HG03159 (cell line): ENCODE data around the gene FAM135A.
"Not testable (repeated sequence)": the region's sequence is repeated elsewhere in the genome, so short reads cannot be mapped to it uniquely, and the experiment has no call there.

Experiments
- ATAC-seq: cut with Tn5 transposase; IDR thresholded peaks from one replicate; pipeline ENCODE4 v1.9.1; 2021; ENCODE audit warnings: mild to moderate bottlenecking, moderate library complexity; ENCODE audit not compliant: unreplicated experiment

The FAM135A gene

DNA sequence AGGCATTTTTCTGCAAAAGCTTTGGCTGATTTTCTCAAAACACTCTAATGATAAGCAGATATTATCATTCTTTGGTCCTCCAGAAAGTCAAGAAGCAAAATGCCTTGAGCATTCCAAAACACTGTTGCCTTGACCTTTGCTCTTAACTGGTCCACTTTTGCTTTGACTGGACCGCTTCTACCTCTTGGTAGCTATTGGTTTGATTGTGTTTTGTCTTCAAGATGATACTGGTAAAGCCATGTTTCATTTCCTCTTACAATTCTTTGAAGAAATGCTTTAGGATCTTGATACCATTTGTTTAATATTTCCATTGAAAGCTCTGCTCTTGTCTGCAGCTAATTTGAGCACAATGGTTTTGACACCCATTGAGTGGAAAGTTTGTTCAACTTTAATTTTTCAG lies 117.8 kb downstream of the FAM135A start:
- no peak for ATAC-seq

DNA sequence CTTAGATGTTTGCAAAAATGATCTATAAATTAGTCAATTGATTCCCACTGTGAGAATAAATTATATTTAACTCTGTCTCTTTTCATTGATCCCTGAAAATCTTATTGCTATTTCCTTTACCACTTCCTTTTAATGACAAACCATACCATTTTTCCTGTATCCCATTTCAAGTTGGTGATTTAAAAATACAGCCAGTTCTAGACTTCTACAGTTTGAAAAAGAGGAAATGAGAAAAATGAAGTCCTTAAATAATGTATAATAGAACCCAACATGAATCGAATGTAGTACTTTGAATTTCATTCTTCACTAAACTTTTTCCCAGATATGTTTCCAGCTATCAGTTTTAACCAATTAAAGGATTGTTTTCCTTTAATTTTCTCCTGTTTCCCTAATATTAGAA lies 124.0 kb downstream of the FAM135A start:
- ATAC-seq: no peak

DNA sequence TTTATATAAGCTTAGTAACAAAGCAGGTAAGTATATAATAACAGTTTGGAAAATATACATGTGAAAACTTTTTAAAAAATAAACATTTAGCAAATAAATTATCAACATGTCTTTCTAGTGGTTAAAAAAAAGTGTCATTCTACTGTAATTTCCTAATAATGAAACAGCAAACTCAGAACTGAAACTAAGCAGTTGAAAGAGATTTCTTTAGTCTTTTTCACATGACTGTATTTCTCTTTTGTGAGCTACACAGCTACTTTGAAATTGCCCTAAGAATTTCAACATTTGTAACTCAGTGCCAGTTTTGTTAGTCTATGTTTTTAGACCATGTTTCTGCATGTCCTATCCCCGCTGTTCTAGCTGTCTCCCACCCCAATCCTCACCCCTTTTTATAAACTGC lies 125.1 kb downstream of the FAM135A start:
- ATAC-seq: peak; percentile 86

DNA sequence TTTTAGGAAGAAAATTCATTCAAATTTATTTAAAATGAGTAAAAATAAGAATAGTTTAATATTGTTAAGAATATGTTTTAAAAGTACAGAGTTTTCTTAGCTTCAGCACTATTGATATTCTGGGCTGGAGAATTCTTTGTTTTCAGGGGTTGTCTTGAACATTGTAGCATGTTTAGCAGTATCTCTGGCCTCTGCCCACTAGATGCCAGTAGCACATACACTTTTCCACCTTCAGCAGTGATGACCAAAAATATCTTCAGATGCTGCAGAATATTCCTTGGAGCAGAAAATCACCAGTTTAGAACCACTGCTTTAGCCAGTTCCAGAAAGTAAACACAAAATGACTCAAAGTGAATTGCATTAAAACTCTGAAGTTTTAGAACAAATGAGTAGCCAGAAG lies 134.0 kb downstream of the FAM135A start:
- no peak for ATAC-seq

DNA sequence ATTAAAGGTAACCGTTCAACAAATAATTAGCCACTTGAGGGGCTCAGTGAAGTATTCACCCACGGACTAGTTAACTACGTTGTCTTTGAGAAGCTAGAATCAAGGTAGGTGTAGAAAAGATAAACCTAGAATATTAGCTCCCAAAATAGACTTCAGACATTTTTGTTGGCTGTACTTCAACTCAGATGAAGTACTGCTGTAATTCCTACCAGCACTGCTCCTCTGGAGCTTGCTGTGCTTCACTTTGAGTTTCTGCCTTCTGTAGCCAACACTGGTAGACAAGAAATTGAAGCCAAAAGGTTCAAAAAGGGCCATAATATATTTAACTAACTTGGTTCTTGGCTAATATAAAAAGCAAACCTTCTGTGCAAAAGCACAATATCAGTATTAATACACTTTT lies 134.6 kb downstream of the FAM135A start:
- no peak for ATAC-seq

DNA sequence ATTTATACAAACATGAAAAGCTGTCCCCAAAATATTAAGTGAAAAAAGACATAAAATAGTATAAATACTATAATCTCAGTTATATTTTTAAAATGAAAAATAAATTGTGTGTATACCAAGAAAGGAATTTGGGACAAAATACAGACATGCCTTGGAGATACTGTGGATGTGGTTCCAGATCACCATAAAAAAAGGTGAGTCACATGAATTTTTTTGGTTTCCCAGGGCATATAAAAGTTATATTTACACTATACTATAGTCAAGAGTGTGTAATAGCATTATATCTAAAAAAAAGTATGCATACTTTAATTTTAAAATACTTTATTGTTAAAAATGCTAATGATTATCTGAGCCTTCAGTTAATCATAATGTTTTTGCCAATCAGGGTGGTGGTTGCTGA lies 136.0 kb downstream of the FAM135A start:
- ATAC-seq: no peak

DNA sequence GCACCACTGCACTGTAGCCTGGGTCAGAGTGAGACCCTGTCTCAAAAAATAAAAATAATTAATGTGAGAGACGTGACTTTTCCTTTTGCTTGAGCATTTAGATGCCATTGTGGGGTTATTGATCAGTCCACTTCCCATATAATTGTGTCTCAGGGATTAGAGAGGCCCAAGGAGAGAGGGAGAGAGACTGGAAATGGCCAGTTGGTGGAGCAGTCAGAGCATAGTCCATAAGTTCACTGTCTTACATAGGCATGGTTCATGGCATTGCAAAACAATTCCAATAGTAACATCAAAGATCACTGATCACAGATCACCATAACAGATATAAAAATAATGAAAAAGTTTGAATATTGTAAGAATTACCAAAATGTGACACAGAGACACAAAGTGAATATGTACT lies 138.3 kb downstream of the FAM135A start:
- ATAC-seq: no peak

DNA sequence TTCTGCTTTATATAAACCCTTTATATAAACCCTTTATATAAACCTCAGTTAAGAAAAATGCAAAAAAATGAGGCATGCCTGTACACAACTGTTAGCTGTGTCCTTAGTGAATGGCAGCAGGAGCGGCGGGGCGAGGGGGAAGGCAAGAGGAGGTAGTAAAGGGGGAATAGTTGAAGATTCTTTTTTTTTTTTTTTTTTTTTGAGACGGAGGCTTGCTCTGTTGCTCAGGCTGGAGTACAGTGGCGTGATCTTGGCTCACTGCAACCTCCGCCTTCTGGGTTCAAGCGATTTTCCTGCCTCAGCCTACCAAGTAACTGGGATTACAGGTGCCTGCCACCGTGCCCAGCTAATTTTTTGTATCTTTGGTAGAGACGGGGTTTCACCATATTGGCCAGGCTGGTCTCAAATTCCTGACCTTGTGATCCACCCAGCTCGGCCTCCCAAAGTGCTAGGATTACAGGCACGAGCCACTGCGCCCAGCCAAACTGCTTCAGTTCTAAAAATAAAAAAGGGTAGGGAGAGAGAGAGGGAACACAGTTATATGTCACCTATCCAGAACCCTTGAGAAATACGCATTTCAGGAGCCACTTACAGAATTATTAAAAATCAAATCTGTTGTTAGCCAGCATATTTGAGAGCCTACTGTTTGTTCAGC lies 139.1 kb downstream of the FAM135A start:
- not testable (repeated sequence) for ATAC-seq

DNA sequence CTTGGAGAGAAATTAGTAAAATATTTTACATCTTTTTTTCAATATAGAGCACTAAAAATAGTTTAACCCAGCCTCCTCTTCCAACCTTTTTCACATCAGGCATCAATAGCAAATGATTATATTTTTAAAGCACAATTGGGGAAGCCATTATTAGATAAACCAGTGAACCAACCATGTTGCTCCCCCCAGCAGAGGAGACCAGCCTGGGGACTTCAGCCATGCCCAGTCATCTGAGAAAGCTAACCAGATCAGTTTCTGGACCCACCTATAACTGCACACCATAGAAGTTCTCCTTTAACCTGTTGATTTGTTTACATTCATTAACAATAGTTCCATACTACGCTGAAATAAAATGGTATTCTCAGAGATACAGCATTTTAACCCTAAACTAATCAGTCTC lies 139.7 kb downstream of the FAM135A start:
- no peak for ATAC-seq

DNA sequence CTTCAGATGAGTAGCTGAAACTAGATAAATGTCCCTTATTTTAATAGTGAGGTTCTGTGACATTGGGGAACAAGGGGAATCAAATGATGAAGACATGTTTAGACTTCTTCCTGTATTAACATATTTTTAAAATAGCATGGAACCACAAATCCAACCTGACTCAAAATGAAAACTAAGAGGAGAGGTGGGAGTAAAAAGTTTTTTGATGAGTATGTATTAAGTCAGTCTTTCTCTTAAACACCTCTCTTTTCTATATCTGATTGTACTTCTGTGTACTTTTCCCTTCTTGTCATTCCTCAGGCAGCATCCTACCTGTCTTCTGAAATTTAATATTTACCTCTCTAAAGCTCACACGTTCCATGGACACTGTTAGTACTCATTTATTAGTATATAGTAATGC lies 144.7 kb downstream of the FAM135A start:
- no peak for ATAC-seq

DNA sequence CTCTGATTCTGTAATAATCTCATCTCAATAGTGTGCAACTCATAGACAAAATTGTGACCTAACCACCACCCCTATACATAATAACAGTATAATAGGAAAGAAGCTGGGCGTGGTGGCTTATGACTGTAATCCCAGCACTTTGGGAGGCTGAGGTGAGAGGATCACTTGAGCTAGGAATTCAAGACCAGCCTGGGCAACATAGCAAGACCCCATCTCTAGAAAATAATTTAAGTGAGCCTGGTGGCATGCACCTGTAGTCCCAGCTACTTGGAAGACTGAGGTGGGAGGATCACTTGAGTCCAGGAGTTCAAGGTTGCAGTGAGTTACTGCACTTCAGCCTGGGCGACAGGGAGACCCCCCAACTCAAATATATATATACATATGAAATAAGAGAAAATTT lies 149.1 kb downstream of the FAM135A start:
- not testable (repeated sequence) for ATAC-seq

DNA sequence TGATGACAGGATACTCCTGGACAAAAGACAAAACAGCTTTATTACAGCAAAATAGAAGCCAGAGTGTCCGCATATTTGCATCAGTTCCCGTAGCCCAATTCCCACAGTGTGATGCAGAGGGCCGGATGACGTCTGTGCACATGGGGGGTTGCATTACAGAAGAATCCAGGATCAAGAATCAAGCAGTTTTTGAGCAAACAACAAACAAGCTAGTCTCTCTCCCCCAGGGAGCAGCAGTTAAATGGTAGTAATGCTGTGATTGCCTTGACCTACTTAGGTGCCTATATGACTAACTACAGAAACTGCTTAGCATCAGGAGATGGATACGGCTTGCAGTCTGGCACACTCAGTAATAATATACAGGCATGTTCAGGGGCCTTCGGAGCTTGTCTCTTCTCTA lies 150.2 kb downstream of the FAM135A start:
- ATAC-seq: no peak

DNA sequence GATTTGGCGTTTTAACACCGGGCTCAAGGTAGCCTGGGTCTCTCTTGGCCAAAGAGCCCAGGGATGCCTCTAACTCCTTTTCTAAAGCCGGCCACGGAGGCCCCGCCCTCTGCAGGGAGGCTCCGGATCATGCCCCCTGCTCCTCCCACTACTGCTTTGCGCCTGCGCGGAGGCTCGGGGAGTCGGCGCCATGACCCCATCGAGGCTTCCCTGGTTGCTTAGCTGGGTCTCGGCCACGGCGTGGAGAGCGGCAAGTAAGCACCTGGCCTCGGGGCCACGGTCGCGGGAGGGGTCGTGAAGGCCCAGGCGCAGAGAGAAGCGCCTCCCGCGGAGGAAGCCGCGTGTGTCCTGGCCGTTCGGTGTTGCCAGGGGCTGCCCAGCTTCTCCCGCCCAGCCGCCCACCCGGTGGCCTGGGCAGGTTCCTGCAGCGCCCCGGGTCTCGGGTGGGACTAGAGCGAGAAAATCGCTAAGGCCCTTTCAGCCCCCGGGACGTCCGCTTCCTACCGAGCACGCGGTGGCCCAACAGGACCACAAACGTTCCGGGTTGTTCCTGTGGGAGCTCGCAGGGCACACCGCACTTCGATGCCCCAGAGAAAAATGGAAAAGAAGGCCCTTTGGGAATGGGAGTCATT lies 153.6 kb downstream of the FAM135A start, which contains the start of gene SDHAF4:
TSS of gene SDHAF4 (plus strand) at position 180 of the 632 bp plus-strand sequence. CDS start at position 191, 11 bp downstream.
- peak; percentile 99 for ATAC-seq

DNA sequence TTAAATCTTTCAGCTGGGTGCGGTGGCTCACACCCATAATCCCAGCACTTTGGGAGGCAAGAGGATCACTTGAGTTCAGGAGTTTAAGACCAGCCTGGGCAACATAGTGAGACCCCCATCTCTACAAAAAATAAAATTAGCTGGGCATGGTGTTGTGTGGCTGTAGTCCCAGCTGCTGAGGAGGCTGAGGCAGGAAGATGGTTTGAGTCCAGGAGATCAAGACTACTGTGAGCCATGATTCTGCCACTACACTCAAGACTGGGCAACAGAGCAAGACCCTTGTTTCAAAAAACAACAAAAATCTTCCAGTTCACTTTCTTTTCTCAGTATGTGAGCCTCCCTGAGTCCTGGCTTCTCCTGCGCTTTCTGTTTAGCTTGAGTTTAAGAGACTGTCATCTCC lies 161.3 kb downstream of the FAM135A start:
- ATAC-seq: no peak

DNA sequence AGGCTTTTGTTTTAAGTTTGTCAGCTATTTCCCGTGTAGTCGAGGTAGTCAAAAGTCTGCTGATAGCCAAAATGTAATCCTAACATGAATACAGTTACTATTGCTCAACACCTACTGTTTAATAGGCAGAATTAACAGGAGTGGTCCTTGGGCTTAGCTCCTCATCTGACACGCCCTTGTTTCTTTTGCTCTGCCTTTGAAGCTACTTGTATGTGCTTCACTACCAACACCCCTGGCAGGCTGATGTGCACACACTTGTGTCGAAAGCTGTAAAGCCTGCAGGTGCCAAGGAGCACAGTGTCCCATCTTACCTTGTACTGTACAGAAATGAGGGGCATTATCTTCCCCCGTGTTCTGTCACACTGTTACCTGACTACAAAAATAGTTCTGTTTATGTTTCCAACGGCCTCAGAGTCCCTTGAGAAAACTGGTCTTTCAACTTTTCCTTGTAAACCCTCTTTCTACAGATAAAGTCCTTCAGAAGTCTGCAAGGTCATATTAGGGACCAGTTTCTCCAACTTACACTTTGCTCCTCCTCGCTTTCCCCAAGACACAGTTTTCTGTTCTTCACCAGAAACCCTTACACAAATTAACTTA lies 162.7 kb downstream of the FAM135A start:
- no peak for ATAC-seq

DNA sequence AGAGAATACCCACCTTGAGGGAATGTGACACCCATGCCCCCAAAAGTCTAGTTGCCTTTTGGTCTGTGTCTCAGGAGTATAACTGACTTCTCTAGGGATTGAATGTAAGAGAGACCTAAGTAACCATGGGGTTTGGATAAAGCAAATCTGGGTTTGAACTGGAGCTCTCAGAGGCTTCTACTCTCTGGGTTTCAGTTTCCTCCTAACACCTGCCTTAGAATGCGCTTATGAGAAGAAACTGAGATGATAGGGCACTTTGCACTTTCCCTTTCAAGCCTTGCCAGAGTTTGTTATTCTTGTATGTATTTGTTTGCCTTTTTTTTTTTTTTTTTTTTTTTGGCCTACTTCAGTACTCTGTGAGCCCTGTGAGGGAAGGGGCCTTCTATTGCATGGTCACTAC lies 172.8 kb downstream of the FAM135A start:
- peak; percentile 98 for ATAC-seq

DNA sequence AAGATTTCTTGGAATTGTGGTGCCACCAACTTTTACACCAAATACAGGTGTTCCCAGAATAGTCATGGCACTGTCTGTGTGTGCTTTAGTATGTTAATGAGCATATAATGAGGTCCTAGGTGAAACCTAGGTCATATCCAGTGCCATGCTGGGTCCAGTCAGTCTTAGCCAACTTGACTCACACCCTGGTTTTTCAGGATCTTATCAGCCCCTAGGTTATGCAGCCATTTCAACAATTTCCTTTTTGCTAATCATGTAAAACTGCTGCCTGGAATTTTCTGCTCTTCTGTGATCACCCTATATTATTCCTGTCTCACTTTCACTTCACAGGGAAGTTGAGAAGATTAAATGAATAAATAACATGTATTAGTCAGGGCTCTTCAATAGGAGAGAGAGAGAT lies 177.1 kb downstream of the FAM135A start:
- no peak for ATAC-seq

DNA sequence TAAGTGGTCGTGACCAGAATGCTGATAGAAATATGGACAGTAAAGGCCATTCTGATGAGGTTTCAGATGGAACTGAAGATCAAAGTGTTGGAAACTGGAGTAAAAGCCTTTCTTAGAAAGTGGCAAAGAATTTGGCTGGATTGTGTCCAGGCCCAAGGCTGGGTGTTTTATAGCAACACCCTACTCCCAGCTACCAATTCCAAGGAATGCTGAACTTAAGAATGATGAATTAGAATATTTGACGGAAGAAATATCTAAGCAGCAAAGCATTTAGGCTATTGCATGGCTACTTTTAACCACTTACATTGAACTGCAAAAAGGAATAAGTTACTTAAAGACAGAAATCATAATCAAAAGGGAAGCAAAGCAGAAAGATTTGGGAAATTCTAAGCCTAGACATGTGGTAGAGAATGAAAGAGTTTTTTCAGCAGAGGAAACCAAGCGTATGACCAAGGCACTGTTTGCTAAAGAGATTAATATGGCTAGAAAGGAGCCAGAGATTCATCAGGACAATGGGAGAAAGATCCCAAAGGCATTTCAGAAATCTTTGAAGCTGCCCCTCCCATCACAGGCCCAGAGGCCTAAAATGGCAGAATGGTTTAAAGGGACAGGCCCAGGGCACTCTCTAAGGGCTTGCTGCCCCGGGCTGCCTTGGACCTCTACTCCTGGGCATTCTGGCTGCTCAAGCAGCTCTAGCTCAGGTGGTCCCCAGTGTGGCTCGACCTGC lies 179.2 kb downstream of the FAM135A start:
- no peak for ATAC-seq

DNA sequence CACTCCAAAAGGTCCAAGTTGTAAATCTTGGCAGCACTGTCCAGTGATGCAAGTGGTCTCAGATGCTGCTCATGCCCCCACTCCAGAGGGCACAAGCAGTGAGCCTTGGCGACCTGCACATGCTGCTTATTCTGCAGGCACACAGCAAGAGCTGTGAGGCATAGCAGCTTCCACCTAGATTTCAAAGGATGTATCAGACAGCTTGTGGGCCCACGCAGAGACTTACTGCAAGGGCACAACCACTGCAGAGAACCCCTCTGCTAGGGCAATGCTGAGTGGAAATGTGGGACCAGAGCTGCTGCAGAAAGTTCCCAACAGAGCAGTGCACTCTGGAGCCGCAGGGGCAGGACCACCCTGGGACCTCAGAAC lies 179.8 kb downstream of the FAM135A start:
- no peak for ATAC-seq

DNA sequence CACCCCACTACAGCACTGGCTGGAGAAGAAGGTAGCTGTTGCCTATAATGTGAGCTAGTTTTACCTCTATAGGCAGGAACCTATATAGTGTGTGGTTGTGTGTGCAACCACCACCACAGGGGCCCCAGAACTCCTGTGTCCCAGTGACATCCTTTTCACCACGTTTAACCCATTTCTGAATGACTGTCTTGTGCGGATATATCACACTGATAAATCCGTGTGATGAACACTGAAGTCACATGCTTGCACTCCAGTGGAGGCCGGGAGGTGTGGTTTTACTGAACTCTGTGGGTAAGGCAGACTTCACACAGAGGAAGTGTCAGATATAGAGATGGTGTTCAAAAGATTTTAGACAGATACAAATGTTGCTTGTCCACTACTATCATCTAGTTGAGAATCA lies 185.9 kb downstream of the FAM135A start:
- no peak for ATAC-seq

DNA sequence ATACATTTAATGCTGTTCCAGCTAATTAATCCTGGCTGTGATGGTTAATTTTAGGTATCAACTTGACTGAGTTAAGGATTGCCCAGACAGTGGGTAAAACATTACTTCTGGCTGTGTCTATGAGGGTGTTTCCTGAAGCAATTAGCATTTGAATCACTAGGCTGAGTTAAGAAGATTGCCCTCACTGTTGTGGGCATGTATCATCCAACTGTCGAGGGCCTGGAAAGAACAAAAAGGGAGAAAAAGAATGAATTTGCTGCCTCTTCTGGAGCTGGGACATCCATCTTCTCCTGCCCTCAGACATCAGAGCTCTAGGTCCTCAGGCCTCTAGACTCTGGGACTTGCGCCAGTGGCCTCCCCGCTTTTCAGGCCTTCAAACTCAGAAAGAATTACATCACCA lies 187.7 kb downstream of the FAM135A start:
- no peak for ATAC-seq

DNA sequence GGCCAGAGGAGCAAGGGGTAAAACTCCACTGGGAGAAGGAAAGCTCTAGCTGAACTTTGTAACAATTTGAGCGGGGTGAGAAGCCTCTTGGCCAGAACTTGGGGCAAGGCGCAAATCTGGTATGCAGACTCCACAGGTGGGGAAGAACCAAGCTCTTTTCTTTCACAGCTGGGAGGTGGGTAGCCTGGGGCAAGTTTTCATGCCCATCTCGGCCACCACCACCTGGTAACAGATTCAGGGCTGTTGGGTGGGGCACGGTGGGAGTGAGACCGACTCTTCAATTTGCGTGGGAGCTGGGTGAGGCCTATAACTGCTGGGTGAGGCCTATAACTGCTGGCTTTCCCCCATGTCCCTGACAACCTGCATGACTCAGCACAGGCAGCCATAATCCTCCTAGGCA lies 190.9 kb downstream of the FAM135A start:
- no peak for ATAC-seq
